Measurements from ENCODE around the gene CEP70. TPM values are rescaled to one million over a fixed set of nuclear protein-coding genes. Genes with fewer than 3 reads are reported as not detected.

Gene CEP70
- total RNA-seq, 1 donor from 2014 or later: 44.3 TPM

- H3K4me3 Mint-ChIP-seq: no peak overlapping the region
- no peak overlapping the region for H3K27ac Mint-ChIP-seq
- H3K9me3 Mint-ChIP-seq: no peaks in the 10 kb centered on the region
- DNase-seq (ENCODE audit: extremely low spot score, unreplicated experiment): no peak
- H3K36me3 Mint-ChIP-seq: no peaks in the 10 kb centered on the region
- no peaks in the 10 kb centered on the region for H3K27me3 Mint-ChIP-seq
- TF ChIP-seq CTCF (conservative IDR thresholded peaks at IDR 0.05): no peak
- peaks cover 4% of the 10 kb centered on the region for H3K4me1 Mint-ChIP-seq (ENCODE audit: unreplicated experiment)
These were observed 145.4 kb downstream of the CEP70 start for GRCh38 chr3:138448631-138449030.

DNA sequence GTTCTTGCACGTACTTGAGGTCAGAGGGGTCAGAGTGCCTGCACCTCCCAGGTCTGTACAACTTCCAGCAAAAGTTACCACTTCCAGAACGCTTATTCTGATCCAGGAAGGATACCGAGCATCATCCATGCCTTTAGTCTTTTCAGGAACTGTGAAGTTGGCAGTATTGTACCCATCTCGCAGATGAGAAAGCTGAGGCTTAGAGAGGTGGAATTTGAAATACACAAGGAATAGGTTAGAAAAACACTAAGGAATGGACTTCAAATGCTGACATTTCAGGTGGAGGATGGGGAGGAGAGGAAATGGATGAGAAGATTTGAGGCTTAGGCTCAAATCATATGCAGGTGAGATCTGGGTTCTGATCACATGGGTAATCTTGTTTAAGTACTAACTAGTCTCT, 148.4 kb downstream of the CEP70 start:
- H3K27me3 Mint-ChIP-seq: peaks cover 3% of the 10 kb centered on the region
- H3K36me3 Mint-ChIP-seq: no peaks in the 10 kb centered on the region
- peaks cover 8% of the 10 kb centered on the region for H3K4me1 Mint-ChIP-seq (ENCODE audit: unreplicated experiment)
- no peak for TF ChIP-seq CTCF (conservative IDR thresholded peaks at IDR 0.05)
- no peaks in the 10 kb centered on the region for H3K9me3 Mint-ChIP-seq
- no peak overlapping the region for H3K4me3 Mint-ChIP-seq
- H3K27ac Mint-ChIP-seq: no peak overlapping the region
- no peak for DNase-seq (ENCODE audit: extremely low spot score, unreplicated experiment)

- no peaks in the 10 kb centered on the region for H3K9me3 Mint-ChIP-seq
- H3K4me1 Mint-ChIP-seq (ENCODE audit: unreplicated experiment): peaks cover 8% of the 10 kb centered on the region
- no peaks in the 10 kb centered on the region for H3K36me3 Mint-ChIP-seq
- no peak for TF ChIP-seq CTCF (conservative IDR thresholded peaks at IDR 0.05)
- no peak for DNase-seq (ENCODE audit: extremely low spot score, unreplicated experiment)
- peaks cover 5% of the 10 kb centered on the region for H3K27me3 Mint-ChIP-seq
- H3K4me3 Mint-ChIP-seq: no peak overlapping the region
- H3K27ac Mint-ChIP-seq: no peak overlapping the region
These were observed 148.8 kb downstream of the CEP70 start for GRCh38 chr3:138445236-138445635.

Other genes with a start within 250 kb of the CEP70 start
- gene MRAS, start 245.7 kb downstream of the CEP70 start, total RNA-seq (ENCODE audit: low replicate concordance): 6.6 and 41.6 TPM in 2 replicates
- 1.6 and 2.0 TPM in 2 replicates for gene ESYT3, start 159.6 kb downstream of the CEP70 start, total RNA-seq (ENCODE audit: low replicate concordance)
- 11.0 and 13.3 TPM in 2 replicates for gene FAIM, start 14.5 kb upstream of the CEP70 start, total RNA-seq (ENCODE audit: low replicate concordance)
- 14.8 and 16.7 TPM in 2 replicates for gene PIK3CB, start 240.7 kb upstream of the CEP70 start, total RNA-seq (ENCODE audit: low replicate concordance)

Data from type B pancreatic cell (in vitro differentiated cells).